Measurements from ENCODE around the gene CHGA. TPM values are rescaled to one million over a fixed set of nuclear protein-coding genes. Genes with fewer than 3 reads are reported as not detected.

CHGA gene
- total RNA-seq, 2 donors from 2014 or later, result not detected

Other genes with a start within 250 kb of the CHGA start
- not detected for gene LGMN, start 174.5 kb upstream of the CHGA start, total RNA-seq
- gene GOLGA5, start 128.8 kb upstream of the CHGA start, total RNA-seq, result 10 to 100 TPM; 21.0 to 24.2 TPM
- gene ITPK1, start 192.8 kb downstream of the CHGA start, total RNA-seq, result 10 to 100 TPM; 57.9 to 92.1 TPM